Choroid plexus epithelial cell (primary cell): ENCODE measurements around the gene NUDCD3.

Experiments
- DNase-seq: peaks from one replicate; pipeline ENCODE4 v3.0.0-alpha.2; 2010; ENCODE audit warnings: low read depth
- H3K4me3 ChIP-seq: 2 replicates; pipeline ENCODE4 v1.5.1; 2011; ENCODE audit warnings: low read depth, mild to moderate bottlenecking, control low read depth, low read length, moderate library complexity
- CTCF ChIP-seq: conservative IDR thresholded peaks from 2 replicates; pipeline ENCODE4 v1.5.1; 2011; ENCODE audit warnings: low read depth, mild to moderate bottlenecking, control low read depth, inconsistent platforms, low read length, moderate library complexity

Gene NUDCD3

GRCh38 chr7:44498230-44498954 is 7.9 kb upstream of the NUDCD3 start:
- no peak for DNase-seq
- H3K4me3 ChIP-seq = no peak overlapping the region
- no peak for TF ChIP-seq CTCF

- no peak overlapping the region for H3K4me3 ChIP-seq
- TF ChIP-seq CTCF = no peak
- no peak for DNase-seq
These were observed 6.9 kb upstream of the NUDCD3 start for GRCh38 chr7:44497155-44498027.

- no peak overlapping the region for H3K4me3 ChIP-seq
- no peak for DNase-seq
- no peak for TF ChIP-seq CTCF
These were observed 5.9 kb upstream of the NUDCD3 start for GRCh38 chr7:44496385-44496784.

- no peak for DNase-seq
- no peak overlapping the region for H3K4me3 ChIP-seq
- no peak for TF ChIP-seq CTCF
These were observed 4.5 kb upstream of the NUDCD3 start for GRCh38 chr7:44494960-44495359.

GRCh38 chr7:44491229-44491628 is 771 bp upstream of the NUDCD3 start:
- peak overlapping the region; percentile 77 for H3K4me3 ChIP-seq
- TF ChIP-seq CTCF = no peak
- no peak for DNase-seq

- no peak for DNase-seq
- no peak for TF ChIP-seq CTCF
These were observed 505 bp downstream of the NUDCD3 start for GRCh38 chr7:44489955-44490350.

GRCh38 chr7:44488955-44489354 is 1.5 kb downstream of the NUDCD3 start:
- peak overlapping the region; percentile 77 for H3K4me3 ChIP-seq
- DNase-seq = no peak
- TF ChIP-seq CTCF = no peak

More at GRCh38 chr7:44489955-44490350, 505 bp downstream of the NUDCD3 start:
- peak overlapping the region; percentile 77 for H3K4me3 ChIP-seq
